ENCODE measurements around the gene DNAJA3. TPM values are rescaled to one million over a fixed set of nuclear protein-coding genes. Genes with fewer than 3 reads are reported as not detected.

The DNAJA3 gene
- total and polyA plus RNA-seq, 9 of the 15 experiments (the other 6 are each of a cell fraction or from before 2014, with no cell fraction given) = 8.1 to 105 (median 79.0) TPM

DNA sequence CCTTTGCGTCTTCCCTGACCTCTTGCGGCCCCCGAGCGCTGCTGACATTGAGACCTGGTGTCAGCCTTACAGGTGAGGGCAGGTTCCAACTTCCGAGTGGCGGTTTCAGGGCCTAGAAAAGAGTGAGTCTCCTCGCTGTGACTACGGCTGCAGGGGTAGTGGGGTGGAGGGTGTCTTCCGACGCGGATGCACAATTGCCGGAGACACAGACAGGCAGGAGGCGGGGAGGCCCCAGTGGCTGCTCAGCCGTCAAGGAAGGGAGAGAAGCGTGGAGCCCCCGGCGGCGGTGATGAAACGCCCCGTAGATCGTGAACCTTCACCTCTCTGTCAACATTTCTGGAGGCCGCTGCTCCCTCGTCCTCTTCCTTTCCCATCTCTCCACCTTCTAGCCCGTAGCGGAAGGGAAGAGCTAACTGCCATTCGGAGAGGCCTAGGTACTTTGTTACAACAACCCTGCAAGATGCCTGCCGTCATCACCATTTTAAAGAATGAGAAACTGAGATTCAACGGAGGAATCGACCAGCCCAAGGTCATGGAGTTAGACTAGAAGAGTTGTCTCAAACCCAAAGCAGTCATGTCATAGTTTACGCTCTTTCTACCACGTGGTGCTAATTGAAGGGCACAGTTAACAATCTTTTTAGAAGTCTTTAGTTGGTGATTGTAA, 485 bp downstream of the DNAJA3 start (continued):
- TF ChIP-seq, protein P1, sequence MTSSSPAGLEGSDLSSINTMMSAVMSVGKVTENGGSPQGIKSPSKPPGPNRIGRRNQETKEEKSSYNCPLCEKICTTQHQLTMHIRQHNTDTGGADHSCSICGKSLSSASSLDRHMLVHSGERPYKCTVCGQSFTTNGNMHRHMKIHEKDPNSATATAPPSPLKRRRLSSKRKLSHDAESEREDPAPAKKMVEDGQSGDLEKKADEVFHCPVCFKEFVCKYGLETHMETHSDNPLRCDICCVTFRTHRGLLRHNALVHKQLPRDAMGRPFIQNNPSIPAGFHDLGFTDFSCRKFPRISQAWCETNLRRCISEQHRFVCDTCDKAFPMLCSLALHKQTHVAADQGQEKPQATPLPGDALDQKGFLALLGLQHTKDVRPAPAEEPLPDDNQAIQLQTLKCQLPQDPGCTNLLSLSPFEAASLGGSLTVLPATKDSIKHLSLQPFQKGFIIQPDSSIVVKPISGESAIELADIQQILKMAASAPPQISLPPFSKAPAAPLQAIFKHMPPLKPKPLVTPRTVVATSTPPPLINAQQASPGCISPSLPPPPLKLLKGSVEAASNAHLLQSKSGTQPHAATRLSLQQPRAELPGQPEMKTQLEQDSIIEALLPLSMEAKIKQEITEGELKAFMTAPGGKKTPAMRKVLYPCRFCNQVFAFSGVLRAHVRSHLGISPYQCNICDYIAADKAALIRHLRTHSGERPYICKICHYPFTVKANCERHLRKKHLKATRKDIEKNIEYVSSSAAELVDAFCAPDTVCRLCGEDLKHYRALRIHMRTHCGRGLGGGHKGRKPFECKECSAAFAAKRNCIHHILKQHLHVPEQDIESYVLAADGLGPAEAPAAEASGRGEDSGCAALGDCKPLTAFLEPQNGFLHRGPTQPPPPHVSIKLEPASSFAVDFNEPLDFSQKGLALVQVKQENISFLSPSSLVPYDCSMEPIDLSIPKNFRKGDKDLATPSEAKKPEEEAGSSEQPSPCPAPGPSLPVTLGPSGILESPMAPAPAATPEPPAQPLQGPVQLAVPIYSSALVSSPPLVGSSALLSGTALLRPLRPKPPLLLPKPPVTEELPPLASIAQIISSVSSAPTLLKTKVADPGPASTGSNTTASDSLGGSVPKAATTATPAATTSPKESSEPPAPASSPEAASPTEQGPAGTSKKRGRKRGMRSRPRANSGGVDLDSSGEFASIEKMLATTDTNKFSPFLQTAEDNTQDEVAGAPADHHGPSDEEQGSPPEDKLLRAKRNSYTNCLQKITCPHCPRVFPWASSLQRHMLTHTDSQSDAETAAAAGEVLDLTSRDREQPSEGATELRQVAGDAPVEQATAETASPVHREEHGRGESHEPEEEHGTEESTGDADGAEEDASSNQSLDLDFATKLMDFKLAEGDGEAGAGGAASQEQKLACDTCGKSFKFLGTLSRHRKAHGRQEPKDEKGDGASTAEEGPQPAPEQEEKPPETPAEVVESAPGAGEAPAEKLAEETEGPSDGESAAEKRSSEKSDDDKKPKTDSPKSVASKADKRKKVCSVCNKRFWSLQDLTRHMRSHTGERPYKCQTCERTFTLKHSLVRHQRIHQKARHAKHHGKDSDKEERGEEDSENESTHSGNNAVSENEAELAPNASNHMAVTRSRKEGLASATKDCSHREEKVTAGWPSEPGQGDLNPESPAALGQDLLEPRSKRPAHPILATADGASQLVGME (CRISPR knock-in tag; IDR thresholded peaks at IDR 0.05) = no peak
- no peak for TF ChIP-seq GTF2A2 (tag; IDR thresholded peaks at IDR 0.05)
- TF ChIP-seq NFYB (IDR thresholded peaks at IDR 0.05; ENCODE audit: extremely low read depth, insufficient read length) = no peak
- TF ChIP-seq ZNF24 (IDR thresholded peaks at IDR 0.05) = no peak
- no peak for TF ChIP-seq ZNF263 (CRISPR knock-in tag; IDR thresholded peaks at IDR 0.05; ENCODE audit: borderline replicate concordance)
- peak; percentile 50; the same call in 1 of the 2 replicates for TF ChIP-seq CEBPG (CRISPR knock-in tag; IDR thresholded peaks at IDR 0.05)
- TF ChIP-seq CEBPG (tag; conservative IDR thresholded peaks at IDR 0.05 in 1 of 2, IDR thresholded peaks at IDR 0.05 in 1 of 2) = peak in 1 of 2 experiments; percentile 38; a peak in 2 of 4 replicates
- TF ChIP-seq HDAC1 (IDR thresholded peaks at IDR 0.05) = peak in 1 of 2 experiments; percentile 79; a peak in 1 of 4 replicates
- no peak for TF ChIP-seq KDM2B (CRISPR knock-in tag; IDR thresholded peaks at IDR 0.05)
- TF ChIP-seq, protein P2, sequence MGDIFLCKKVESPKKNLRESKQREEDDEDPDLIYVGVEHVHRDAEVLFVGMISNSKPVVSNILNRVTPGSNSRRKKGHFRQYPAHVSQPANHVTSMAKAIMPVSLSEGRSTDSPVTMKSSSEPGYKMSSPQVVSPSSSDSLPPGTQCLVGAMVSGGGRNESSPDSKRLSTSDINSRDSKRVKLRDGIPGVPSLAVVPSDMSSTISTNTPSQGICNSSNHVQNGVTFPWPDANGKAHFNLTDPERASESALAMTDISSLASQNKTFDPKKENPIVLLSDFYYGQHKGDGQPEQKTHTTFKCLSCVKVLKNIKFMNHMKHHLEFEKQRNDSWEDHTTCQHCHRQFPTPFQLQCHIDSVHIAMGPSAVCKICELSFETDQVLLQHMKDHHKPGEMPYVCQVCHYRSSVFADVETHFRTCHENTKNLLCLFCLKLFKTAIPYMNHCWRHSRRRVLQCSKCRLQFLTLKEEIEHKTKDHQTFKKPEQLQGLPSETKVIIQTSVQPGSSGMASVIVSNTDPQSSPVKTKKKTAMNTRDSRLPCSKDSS (IDR thresholded peaks at IDR 0.05; ENCODE audit: low read depth, partially characterized antibody) = no peak
- no peak for TF ChIP-seq NFE2L1 (tag; IDR thresholded peaks at IDR 0.05; ENCODE audit: borderline replicate concordance, low read depth)
- no peak for TF ChIP-seq ZNF224 (CRISPR knock-in tag; IDR thresholded peaks at IDR 0.05)
- peak; percentile 85 for TF ChIP-seq ZFX (CRISPR knock-in tag; IDR thresholded peaks at IDR 0.05)
- TF ChIP-seq ZNF354B (CRISPR knock-in tag; IDR thresholded peaks at IDR 0.05) = no peak
- TF ChIP-seq ZNF347 (CRISPR knock-in tag; IDR thresholded peaks at IDR 0.05; ENCODE audit: low read depth) = no peak
- 0 out of 2 replicates have a peak, but pooled peaks have one; percentile 24 for TF ChIP-seq HDAC2 (IDR thresholded peaks at IDR 0.05)
- TF ChIP-seq, protein P3, sequence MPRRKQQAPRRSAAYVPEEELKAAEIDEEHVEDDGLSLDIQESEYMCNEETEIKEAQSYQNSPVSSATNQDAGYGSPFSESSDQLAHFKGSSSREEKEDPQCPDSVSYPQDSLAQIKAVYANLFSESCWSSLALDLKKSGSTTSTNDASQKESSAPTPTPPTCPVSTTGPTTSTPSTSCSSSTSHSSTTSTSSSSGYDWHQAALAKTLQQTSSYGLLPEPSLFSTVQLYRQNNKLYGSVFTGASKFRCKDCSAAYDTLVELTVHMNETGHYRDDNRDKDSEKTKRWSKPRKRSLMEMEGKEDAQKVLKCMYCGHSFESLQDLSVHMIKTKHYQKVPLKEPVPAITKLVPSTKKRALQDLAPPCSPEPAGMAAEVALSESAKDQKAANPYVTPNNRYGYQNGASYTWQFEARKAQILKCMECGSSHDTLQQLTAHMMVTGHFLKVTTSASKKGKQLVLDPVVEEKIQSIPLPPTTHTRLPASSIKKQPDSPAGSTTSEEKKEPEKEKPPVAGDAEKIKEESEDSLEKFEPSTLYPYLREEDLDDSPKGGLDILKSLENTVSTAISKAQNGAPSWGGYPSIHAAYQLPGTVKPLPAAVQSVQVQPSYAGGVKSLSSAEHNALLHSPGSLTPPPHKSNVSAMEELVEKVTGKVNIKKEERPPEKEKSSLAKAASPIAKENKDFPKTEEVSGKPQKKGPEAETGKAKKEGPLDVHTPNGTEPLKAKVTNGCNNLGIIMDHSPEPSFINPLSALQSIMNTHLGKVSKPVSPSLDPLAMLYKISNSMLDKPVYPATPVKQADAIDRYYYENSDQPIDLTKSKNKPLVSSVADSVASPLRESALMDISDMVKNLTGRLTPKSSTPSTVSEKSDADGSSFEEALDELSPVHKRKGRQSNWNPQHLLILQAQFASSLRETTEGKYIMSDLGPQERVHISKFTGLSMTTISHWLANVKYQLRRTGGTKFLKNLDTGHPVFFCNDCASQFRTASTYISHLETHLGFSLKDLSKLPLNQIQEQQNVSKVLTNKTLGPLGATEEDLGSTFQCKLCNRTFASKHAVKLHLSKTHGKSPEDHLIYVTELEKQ (CRISPR knock-in tag; IDR thresholded peaks at IDR 0.05) = no peak
- no peak for TF ChIP-seq ZSCAN29 (IDR thresholded peaks at IDR 0.05)
